HG03439 (cell line): ENCODE data around the gene PP2D1.
A peak's percentile ranks its signal among the peaks of the same experiment; 100 is the strongest.
"Not testable (repeated sequence)": the region's sequence is repeated elsewhere in the genome, so short reads cannot be mapped to it uniquely, and the experiment has no call there.

Source experiments
- ATAC-seq: cut with Tn5 transposase; IDR thresholded peaks from one replicate; pipeline ENCODE4 v1.9.1; 2021; ENCODE audit warnings: mild to moderate bottlenecking, moderate library complexity; ENCODE audit not compliant: unreplicated experiment

Gene PP2D1

DNA sequence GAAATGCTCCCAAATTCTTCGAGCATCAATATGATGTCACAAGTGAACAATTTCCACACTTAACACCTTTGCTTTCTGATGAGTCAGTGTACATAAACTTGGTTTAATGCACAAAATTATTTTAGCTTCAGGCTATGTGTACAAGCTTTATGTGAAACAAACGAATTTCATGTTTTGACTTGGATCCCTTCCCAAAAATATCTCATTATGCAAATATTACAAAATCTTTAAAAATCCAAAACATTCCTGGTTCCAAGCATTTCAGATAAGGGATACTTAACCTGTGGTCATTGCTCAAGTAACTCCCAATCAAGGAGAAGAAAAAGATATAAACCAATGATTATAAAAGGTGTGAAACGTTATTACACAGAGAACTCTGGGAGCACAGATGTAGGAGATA, 40.0 kb downstream of the PP2D1 start:
- no peak for ATAC-seq

DNA sequence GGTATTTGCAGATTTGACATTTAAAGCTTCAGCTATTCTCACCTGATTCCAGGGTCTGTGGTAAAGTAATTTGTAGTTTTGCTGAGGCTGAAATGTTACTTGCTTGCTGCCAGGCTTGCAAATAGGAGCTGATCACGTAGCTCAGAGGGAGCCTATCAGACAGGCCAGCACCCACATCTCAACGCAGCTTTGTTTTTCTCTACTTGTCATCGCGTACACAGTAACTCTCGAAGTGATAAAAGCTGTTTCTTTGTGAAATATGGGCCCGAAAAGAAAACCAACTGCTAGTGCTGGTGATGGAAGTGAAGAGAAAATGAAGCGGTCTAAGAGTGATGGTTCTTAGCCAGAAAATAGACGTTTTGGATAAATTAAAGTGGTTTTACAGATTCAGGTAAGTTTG, 41.7 kb downstream of the PP2D1 start:
- ATAC-seq: no peak

DNA sequence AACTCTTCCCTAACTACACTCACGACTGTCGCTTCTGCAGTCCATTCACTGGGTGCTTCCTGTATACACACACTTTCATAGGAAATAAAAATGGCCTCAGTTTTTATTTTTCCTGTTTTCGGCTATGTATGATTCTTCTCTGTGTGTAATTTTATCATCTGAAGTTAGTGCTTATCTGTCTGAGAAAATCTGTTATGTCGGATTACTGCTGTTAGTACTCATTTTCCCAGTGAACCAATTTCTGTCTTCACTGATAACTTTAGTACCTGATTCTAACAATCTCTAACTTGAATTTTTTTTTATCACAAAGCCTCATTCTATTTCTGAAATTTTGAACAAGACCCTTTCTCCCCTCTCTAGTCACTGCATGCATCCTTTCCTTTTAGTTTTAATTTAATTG, 44.3 kb downstream of the PP2D1 start:
- ATAC-seq: no peak

DNA sequence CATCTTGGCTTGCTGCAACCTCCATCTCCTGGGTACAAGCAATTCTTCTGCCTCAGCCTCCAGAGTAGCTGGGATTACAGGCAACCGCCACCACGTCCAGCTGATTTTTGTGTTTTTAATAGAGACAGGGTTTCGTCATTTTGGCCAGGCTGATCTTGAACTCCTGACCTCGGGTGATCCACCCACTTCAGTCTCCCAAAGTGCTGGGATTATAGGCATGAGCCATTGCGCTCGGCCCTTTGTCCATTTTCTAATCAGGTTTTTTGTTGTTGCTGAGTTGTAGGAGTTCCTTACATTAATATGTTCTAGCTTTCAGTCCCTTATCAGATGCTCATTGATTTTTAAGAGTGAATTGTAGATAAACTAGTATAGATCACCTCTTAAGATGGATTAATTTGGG, 44.9 kb downstream of the PP2D1 start:
- ATAC-seq: no peak

DNA sequence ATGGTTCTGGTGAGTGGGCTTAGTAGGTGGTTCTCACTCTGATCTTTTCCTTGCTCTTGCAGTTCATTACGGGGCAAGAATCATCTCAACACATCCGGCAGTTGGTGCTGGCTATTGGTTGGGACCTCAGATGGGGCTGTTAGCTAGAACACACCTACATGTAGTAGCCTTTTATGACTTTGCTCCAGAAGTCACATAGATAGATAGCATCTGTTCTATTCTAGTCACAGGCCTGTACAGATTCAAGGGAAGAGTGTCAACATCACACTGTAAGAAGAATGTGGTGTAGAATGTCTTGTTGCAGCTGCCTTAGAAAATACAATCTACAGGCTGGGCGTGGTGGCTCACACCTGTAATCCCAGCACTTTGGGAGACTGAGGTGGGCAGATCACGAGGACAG, 50.1 kb downstream of the PP2D1 start:
- ATAC-seq: no peak

DNA sequence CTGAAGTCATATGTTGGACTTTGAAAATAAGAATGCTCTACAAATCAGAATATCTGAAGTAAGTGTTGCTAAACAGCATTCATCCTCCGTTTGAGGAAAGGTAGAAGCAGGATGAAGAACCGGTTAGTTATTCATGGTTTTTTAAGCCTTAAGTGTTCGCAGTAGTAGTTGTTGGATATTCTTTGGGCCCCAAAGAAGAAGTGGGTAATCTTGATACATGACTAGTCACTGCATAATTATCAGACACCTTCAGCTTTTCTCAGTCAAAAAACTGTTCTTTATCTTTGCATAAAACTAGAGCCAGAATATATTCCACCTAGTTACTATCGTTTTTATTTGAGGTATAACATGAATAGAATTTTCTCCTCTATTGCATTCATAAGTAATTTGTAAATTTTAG, 51.4 kb downstream of the PP2D1 start:
- no peak for ATAC-seq

DNA sequence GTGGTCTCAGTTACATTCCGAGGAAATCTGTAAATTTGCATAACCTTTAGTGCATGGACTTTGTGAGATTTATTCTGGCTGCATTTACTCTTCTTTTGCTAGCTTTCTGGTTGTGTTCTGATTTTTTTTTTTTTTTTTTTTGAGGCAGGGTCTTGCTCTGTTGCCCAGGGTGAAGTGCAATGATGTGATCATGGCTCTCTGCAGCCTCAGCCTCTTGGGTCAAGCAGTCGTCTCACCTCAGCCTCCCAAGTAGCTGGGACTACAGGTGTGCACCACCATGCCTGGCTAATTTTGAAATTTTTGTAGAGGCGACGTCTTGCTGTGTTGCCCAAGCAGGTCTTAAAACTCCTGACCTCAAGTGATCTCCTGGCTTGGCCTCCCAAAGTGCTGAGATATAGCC, 52.6 kb downstream of the PP2D1 start:
- no peak for ATAC-seq

DNA sequence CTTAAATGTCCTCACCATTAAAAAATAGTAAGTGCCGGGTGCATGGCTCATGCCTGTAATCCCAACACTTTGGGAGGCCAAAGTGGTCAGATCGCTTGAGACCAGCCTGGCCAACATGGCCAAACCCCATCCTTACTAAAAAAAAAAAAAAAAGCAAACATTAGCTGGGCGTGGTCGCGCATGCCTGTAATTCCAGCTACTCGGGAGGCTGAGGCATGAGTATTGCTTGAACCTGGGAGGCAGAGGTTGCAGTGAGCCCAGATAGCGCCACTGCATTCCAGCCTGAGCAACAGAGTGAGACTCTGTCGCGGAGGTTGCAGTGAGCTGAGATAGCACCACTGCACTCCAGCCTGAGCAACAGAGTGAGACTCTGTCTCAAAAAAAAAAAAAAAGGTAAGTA, 54.7 kb downstream of the PP2D1 start:
- not testable (repeated sequence) for ATAC-seq

DNA sequence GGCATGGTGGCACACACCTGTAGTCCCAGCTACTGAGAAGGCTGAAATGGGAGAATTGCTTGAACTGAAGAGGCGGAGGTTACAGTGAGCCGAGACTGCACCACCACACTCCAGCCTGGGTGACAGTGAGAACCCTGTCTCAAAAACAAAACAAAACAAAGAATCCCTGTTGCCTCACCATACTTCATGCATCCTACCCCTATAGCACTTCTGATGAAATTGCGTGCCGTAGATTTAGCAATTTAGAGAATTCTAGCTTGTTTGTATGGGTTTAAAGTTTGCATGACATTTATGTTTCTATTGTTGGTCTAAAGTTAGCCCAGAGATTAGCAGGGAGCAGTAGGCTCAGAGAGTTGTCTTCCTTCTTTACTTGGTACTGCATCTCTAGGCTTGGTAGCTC, 57.4 kb downstream of the PP2D1 start:
- no peak for ATAC-seq

DNA sequence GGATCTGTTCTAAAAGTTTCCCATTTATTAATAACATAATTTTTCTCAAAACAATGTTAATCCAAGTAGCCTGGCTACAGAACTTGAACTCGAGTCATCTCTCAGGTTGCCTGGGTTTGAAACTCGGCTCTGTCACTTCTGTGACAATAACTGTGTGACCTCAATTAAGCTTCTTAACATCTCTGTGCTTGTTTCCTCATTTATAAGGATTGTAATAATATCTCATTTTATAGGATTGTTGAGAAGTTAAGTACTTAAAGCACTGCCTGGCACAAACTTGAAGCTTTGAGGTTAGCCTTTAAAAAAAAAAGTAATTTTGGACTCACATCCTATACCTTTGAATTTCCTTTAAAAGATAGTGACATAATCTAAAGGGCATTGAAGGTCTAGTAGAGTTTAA, 61.7 kb downstream of the PP2D1 start:
- no peak for ATAC-seq

DNA sequence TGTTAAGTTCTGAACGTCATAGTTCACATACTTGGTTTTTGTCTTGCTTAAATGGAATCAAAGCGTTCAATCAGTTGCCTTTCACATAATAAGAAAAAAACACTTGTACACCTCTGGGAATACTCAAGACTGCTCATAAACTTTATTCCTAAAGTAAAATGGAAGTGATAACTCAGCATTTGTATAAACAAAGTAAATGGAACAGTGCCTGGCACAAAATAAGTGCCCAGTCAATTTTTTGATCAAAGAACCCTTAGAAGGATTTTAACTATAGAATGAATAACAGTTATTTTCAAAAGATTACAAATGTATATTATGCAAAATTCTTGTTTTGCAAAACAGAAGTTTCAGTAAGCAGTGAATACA, 63.9 kb downstream of the PP2D1 start:
- ATAC-seq: no peak

DNA sequence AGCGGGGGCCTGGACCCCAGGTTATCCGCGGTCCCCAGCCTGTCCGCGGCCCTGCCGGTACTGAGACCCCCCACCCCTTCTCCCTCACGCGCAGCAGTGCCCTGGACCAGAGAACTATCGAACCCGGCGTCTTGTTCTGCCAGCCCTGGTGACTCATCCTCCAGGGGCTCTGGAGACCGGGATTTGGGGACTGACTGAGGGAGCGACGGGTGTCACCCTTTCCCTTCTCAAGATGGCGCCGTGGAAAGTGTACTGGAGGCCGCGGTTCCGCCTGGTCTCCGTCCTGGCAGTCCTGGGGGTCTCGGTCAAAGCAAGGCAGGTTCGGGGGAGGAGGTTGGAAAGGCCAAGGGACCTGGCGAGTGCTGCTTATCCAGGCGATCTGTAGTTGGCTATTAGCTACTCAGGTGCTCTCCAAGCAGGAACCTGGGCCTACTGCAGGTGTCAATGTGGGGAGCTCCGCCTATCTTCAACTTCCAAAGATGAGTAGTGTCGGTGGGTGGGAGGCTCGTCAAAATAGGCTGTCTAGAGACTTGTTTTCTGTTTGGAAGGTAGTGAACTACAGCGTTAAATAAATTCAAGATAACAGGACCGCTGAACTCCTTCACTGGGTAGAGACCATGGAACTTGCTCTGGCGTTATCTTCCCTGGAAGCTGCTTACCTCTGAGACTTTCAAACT, 64.4 kb downstream of the PP2D1 start:
- peak; percentile 11 for ATAC-seq

DNA sequence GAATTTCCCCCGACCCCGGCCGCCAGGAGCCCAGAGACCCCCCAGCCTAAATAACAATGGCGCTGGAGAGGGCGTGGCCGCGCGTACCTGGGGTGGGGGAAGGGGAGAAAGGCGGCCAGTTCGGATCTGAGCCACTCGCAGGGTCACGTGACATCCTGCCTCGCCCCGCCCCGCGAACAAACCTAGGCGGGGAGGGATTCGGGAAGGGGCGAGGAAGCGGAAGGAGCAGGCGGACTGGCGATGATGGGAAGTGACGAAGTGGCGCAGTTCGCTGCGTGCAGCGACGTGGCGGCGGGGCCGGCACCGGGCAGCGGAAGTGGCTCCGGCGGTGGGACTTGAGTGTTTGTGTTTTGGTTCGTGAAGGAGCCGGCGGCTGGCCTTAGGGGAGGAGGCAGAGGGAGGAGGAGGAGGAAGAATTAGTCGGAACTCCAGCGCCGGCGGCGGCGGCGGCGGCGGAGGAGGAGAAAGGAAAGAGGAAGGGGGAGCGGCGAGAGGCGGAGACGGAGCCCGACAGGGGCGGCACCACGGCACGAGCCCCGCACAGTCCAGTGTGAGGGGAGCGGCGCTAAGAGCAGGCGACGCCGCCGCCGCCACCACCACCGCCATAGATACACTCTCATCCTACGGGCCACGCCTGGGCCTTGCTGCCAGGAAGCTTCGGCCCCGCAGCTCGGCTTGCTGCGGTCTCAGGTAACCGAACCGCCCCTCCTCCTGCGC, 65.1 kb downstream of the PP2D1 start, which contains the start of gene RAB5A:
Gene RAB5A, plus strand, starts transcription at position 266 of the 717 bp plus-strand sequence. CDS start 3,802 bp downstream, outside the sequence.
- peak; percentile 97 for ATAC-seq

DNA sequence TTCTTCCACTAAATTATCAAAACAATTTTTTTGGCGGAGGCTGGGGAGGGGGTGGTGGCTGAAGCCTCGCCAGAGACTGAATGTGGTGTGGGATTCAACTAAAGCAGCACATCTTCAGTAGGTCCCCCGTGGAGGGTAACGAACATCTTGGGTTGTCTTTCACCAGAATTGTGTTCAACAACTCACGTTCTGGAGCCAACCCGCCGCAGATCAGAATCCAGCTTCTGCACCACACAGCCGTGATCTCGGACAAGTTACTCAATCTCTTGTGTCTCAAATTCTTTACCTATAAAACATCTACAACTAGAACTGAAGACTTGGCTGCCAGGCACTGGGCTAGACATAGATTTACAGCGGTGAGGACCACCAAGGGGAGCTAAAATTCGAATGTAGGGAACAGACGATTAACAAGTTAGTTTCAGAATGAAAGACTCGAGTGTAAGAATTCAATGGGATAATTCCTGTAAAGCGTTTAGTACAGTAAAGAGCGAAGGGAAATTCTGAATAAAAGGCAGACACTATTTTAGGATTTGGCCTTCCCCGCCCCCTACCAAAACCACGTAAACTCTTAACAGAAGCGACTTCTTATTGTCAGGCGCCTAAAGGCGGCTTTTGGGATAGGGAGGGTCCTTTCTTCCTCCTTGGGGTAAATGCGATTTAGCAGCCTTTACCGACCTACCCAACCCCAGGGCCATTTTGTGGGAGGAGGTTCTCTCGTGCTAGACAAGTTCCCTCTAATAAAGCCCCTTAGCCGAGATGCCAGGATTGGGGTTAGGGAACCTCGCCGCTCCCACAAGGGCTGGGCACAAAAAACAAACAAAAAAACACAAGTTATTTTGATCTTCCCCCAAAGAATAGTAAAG, 65.9 kb downstream of the PP2D1 start:
- peak; percentile 14 for ATAC-seq

DNA sequence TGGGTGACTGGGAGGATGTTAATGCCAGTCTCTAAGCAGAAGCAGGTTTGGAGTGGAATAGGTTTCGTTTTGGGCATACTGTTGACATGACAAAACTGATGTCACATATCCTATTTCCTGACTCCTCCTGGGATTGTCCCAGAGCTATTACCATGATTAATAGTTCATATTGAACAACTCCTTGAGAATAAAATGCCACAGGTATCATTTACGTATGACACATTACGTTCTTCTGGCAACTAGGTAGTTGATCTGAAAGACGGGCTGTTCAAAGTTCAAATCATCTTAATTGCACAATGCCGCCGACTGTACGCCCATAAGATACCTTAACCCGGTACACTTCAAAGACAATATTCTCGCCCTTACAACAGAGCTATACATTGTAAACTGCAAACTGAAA, 66.5 kb downstream of the PP2D1 start:
- no peak for ATAC-seq

DNA sequence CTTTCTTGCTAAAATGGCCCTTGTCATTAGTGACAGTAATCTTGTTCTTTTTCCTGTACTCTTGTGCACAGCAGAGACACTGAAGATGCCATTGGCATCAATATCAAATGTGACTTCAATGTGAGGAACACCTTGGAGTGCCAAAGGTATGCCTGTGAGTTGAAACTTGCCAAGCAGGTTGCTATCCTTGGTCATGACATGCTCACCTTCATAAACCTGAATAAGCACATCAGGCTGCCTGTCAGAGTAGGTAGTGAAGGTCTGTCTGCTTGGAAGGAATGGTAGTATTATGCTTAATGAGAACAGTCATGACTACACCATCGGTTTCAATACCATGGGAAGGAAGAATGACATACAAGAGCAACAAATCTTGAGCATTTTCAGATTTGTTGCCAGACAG, 71.4 kb downstream of the PP2D1 start:
- ATAC-seq: no peak

DNA sequence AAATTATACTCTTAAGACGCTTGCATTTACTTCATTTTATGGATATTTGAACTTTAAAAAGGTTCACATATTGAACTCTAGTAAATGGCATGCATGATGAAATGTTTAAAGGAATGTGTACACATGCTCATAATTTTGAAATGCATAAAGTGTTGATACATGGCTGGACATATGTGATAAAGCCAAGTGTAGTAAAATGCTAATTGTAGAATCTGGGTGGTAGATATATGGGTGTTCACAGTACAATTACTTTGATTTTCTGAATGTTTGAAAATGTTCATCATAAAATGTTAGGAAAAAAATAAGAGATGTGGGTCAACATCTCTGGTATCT, 73.8 kb downstream of the PP2D1 start:
- no peak for ATAC-seq

DNA sequence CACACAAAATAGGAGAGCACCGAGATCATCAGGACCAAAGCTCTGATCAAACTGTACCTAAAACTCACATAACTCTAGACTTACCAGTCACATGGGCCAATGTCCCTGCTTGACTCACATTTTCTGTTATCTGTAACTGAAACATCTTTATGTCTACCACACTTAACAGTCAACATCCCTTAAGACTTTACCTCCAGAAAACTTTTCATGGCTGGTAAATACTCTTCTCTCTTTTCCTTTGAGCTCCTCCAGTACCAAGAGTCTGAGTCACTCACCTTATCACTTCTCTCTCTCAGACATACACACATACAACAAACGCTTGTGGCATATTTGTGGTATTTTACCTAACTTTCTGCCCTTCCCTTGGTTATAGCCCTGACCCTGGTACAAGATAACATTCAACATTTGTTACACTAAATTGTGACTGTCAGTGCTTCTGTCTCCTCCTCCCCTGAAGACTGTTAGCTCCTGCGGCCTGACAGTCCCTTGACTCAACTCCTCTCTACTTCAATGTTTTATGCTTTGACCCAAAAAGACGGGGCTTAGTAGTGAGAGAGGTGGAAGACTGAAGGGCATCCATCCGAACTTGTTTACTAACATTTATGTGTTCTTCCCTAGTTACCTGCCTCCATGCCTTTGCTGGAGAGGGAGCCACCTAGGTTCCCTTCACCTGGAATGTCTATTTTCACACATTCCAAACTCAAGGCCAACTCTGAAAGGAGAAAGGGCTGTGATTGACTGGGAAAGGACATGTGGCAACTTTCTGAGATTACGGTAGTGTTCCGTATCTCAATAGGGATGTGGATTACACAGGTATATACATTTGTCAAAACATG, 74.4 kb downstream of the PP2D1 start:
- ATAC-seq: no peak
